A549 (cell line): ENCODE results near the gene FGF7. TPM values are rescaled to one million over a fixed set of nuclear protein-coding genes. Genes with fewer than 3 reads are reported as not detected.

ENCODE experiments used
- ATAC-seq, 2 experiments: fragments of 200-7000 bp in 1 of 2; fragments of >200 bp in 1 of 2; cut with Nextera tagmentation in 1 of 2; cut with Tn5 transposase in 1 of 2; 3 replicates each; pipeline versions ENCODE4 v1.8.0 to v1.9.1; 2018 to 2020; ENCODE audit warnings: mild to moderate bottlenecking in 1 of 2, moderate library complexity in 1 of 2
- CTCF ChIA-PET: fragments of 300-600 bp; sonication (Branson Sonifier 250); formaldehyde crosslinking; extraction: SDS; loops from one replicate; lab custom pipeline; 2021; ENCODE audit warnings: antibody characterized with exemption, inconsistent platforms; lab: Yijun Ruan, JAX
- POLR2A ChIA-PET: fragments of 350-600 bp; formaldehyde crosslinking; extraction: SDS; loops from one replicate; lab custom pipeline; 2021; ENCODE audit warnings: antibody characterized with exemption, inconsistent platforms; lab: Yijun Ruan, JAX
- DNase-seq, 2 experiments: peaks; one replicate each; pipeline versions ENCODE4 v3.0.0 to v3.0.0-alpha.2; 2011 to 2016; ENCODE audit warnings: low read depth in 1 of 2, low spot score in 1 of 2
- FAIRE-seq: peaks from 2 replicates; lab custom pipeline; 2011; peaks lifted over from hg19 to GRCh38; lab: Jason Lieb, UNC
- H3K27ac ChIP-seq, 2 experiments: fragments of >200 bp; sonication (Bioruptor Twin); formaldehyde crosslinking; 3 replicates each; pipeline ENCODE4 v1.5.1; 2016 to 2017
- H3K4me1 ChIP-seq: fragments of >200 bp; sonication (Bioruptor Twin); formaldehyde crosslinking; 3 replicates; pipeline ENCODE4 v1.6.1; 2016
- H3K4me2 ChIP-seq: fragments of >200 bp; sonication (Bioruptor Twin); formaldehyde crosslinking; 3 replicates; pipeline ENCODE4 v1.6.1; 2016
- H3K4me3 ChIP-seq: fragments of >200 bp; sonication (Bioruptor Twin); formaldehyde crosslinking; 3 replicates; pipeline ENCODE4 v1.5.1; 2016
- H3K9me3 ChIP-seq: fragments of >200 bp; sonication (Bioruptor Twin); formaldehyde crosslinking; 3 replicates; pipeline ENCODE4 v1.6.1; 2016
- FOXS1 ChIP-seq: fragments of 250-450 bp; sonication (Bioruptor Pico); IDR thresholded peaks from 2 replicates; pipeline ENCODE4 v1.5.0; 2020; ENCODE audit warnings: mild to moderate bottlenecking, moderate library complexity
- KDM5A ChIP-seq: fragments of 200-600 bp; sonication (generic); IDR thresholded peaks from 2 replicates; pipeline ENCODE4 v1.6.1; 2016; ENCODE audit warnings: antibody characterized with exemption, mild to moderate bottlenecking
- MAZ ChIP-seq: fragments of 150-350 bp; IDR thresholded peaks from 2 replicates; pipeline ENCODE4 v1.6.1; 2014; ENCODE audit warnings: antibody characterized with exemption, low read depth, low read length, borderline replicate concordance
- NPAS2 ChIP-seq: fragments of 250-450 bp; sonication (Bioruptor Pico); IDR thresholded peaks from 2 replicates; pipeline ENCODE4 v1.8.0; 2022; ENCODE audit warnings: mild to moderate bottlenecking, moderate library complexity, borderline replicate concordance
- NR3C1 ChIP-seq: fragments of >200 bp; sonication (Bioruptor Twin); formaldehyde crosslinking; IDR thresholded peaks from 3 replicates; pipeline ENCODE4 v1.6.1; 2017
- PHF8 ChIP-seq: fragments of 200-600 bp; sonication (generic); IDR thresholded peaks from 2 replicates; pipeline ENCODE4 v1.6.1; 2016; ENCODE audit warnings: low read depth, mild to moderate bottlenecking, antibody characterized with exemption, moderate library complexity, borderline replicate concordance
- RFX5 ChIP-seq: fragments of 450-650 bp; IDR thresholded peaks from 2 replicates; pipeline ENCODE4 v1.7.1; 2014; ENCODE audit warnings: antibody characterized with exemption, mild to moderate bottlenecking, moderate library complexity
- SREBF2 ChIP-seq: fragments of 450-650 bp; IDR thresholded peaks from 2 replicates; pipeline ENCODE4 v1.6.1; 2014; ENCODE audit warnings: mild to moderate bottlenecking, moderate library complexity
- TFCP2L1 ChIP-seq: fragments of 250-450 bp; sonication (Bioruptor Pico); IDR thresholded peaks from 2 replicates; pipeline ENCODE4 v1.5.0; 2021; ENCODE audit warnings: mild to moderate bottlenecking
- ZC3H11A ChIP-seq: fragments of 450-650 bp; IDR thresholded peaks from 2 replicates; pipeline ENCODE4 v1.6.1; 2014; ENCODE audit warnings: antibody characterized with exemption, mild to moderate bottlenecking
- ZNF302 ChIP-seq: fragments of 250-450 bp; sonication (Bioruptor Pico); IDR thresholded peaks from 2 replicates; pipeline ENCODE4 v1.9.0; 2021; ENCODE audit warnings: inconsistent platforms, mild to moderate bottlenecking, moderate library complexity
- ZSCAN20 ChIP-seq: fragments of 250-450 bp; sonication (Bioruptor Pico); IDR thresholded peaks from 2 replicates; pipeline ENCODE4 v1.8.0; 2022; ENCODE audit warnings: mild to moderate bottlenecking, moderate library complexity
- WGBS: methylation state at CpG from one replicate; pipeline ENCODE4 v1.1.6; 2017; ENCODE audit errors: missing lambda C conversion rate; 5-methylcytosine and 5-hydroxymethylcytosine counted together
- polyA plus RNA-seq, 4 experiments: library from polyadenylated mRNA; depleted of rRNA in 3 of 4; stranded (reverse); fragments of >200 nt; fragmentation: RNase III in 1 of 4; extraction: RNeasy Plus Mini Kit Qiagen cat#74134 plus additional on column Dnase treatment in 1 of 4; gene quantifications; 2 replicates in 3 of 4; 3 replicates in 1 of 4; pipeline ENCODE4 v1.2.3, GENCODE V29; 2011 to 2017
- TF ChIP-seq, protein P1 (sequence below): IDR thresholded peaks from 2 replicates; pipeline ENCODE4 v1.6.1; 2012

Gene FGF7
- polyA plus RNA-seq, 2 of the 4 experiments (the other 2 are of a cell fraction), result not detected

DNA sequence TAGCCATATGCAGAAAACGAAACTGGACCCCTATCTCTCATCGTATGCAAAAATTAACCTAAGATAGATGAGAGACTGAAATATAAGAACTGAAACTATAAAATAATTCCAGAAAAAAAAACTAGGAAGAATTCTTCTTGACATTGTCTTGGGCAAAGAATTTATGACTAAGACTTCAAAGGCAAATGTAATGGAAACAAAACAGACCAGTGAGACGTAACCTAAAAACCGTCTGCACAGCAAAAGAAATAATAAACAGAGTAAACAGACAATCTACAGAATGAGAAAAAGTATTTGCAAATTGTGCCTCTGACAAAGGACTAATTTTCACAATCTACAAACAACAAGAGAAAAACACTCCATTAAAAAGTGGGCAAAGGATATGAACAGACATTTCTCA lies 105.2 kb downstream of the FGF7 start:
- POLR2A ChIA-PET, result no interaction called here
- WGBS, result 15% methylated on average over 4 of the region's 4 CpGs
- Histone ChIP-seq H3K9me3 (no peaks in the 10 kb centered on the region), H3K4me3 (no peak overlapping the region), H3K4me2 (no peak overlapping the region), H3K4me1 (no peaks in the 10 kb centered on the region), H3K27ac (no peak overlapping the region)
- DNase-seq, result no peak
- FAIRE-seq, result no peak
- TF ChIP-seq PHF8 (no peak), RFX5 (no peak), MAZ (no peak), ZSCAN20 (CRISPR knock-in tag) (no peak), NR3C1 (no peak), ZC3H11A (no peak), ZNF302 (no peak), FOXS1 (CRISPR knock-in tag) (no peak), NPAS2 (CRISPR knock-in tag) (no peak), SREBF2 (no peak)
- TF ChIP-seq, protein P1, sequence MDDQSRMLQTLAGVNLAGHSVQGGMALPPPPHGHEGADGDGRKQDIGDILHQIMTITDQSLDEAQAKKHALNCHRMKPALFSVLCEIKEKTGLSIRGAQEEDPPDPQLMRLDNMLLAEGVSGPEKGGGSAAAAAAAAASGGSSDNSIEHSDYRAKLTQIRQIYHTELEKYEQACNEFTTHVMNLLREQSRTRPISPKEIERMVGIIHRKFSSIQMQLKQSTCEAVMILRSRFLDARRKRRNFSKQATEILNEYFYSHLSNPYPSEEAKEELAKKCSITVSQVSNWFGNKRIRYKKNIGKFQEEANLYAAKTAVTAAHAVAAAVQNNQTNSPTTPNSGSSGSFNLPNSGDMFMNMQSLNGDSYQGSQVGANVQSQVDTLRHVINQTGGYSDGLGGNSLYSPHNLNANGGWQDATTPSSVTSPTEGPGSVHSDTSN, result no peak
- no peak for ATAC-seq
- CTCF ChIA-PET, result no interaction called here

DNA sequence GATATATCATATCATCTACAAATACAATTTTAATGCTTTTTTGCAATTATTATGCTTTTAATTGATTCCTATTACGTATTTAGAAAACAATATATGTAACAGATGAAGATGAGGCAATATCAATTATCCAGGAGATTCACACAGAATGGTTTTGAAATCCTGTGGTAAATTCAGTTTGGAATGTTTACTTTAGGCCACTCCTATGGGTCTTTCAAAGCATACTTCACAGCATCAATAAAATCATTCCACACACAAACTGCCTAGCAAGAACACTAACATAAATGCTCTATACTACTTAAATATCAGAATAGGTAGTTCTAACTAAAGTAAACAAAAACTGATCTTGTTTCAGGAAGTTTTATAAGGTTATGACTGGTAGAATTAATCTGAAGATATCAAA lies 107.0 kb downstream of the FGF7 start:
- Histone ChIP-seq H3K4me2 (0 out of 3 replicates have a peak overlapping the region, but pooled peaks have one; percentile 14), H3K4me1 (no peaks in the 10 kb centered on the region), H3K4me3 (no peak overlapping the region), H3K27ac (no peak overlapping the region), H3K9me3 (no peaks in the 10 kb centered on the region)
- ATAC-seq (no peak), DNase-seq (peak in 1 of 2 experiments; percentile 36), FAIRE-seq (no peak)
- TF ChIP-seq TFCP2L1 (no peak), KDM5A (no peak)
- POLR2A ChIA-PET, result no interaction called here
- 10% methylated on average over 1 of the region's 1 CpG for WGBS
- CTCF ChIA-PET, result no interaction called here

Other genes starting within 250 kb of the FGF7 start
- 2.5 and 3.7 TPM in 2 replicates for gene FAM227B, start 197.6 kb downstream of the FGF7 start, polyA plus RNA-seq (2011; rRNA removed)
- 1.9 to 2.7 TPM (median 2.3 TPM) in 3 replicates for gene FAM227B, start 197.6 kb downstream of the FGF7 start, polyA plus RNA-seq (2017; fragmentation: RNase III; extraction: RNeasy Plus Mini Kit Qiagen cat#74134 plus additional on column Dnase treatment)
- gene DTWD1, start 197.8 kb downstream of the FGF7 start, polyA plus RNA-seq (2011; rRNA removed), result 24.3 and 25.2 TPM in 2 replicates
- 17.2 to 19.1 TPM (median 17.3 TPM) in 3 replicates for gene DTWD1, start 197.8 kb downstream of the FGF7 start, polyA plus RNA-seq (2017; fragmentation: RNase III; extraction: RNeasy Plus Mini Kit Qiagen cat#74134 plus additional on column Dnase treatment)